Head of caudate nucleus (tissue), 42 donors: ENCODE measurements around the gene TTC23L.

ENCODE experiments used
- DNase-seq, 42 donors: peaks; one replicate each; pipeline versions ENCODE4 v3.0.0 to v3.0.0-alpha.2; 2020 to 2021; ENCODE audit warnings: mixed read lengths in 7 of 42
- intact Hi-C: fragments of 100-400 bp; cut with DNase I; formaldehyde crosslinking; loops from one replicate; pipeline ENCODE4 v1.15.0; 2022

TTC23L gene

GRCh38 chr5:34865091-34865490 lies 26.1 kb downstream of the TTC23L start:
- intact Hi-C loops: no loop called here
- no peak for DNase-seq

GRCh38 chr5:34866989-34867471 lies 28.1 kb downstream of the TTC23L start:
- peak in 31 of 42 donors; percentile 2 to 65 (median 29) for DNase-seq

GRCh38 chr5:34867660-34868059 lies 28.7 kb downstream of the TTC23L start:
- intact Hi-C loops: no loop called here
- no peak for DNase-seq

More at GRCh38 chr5:34866989-34867471, 28.1 kb downstream of the TTC23L start:
- intact Hi-C loops: no loop called here

- DNase-seq: peak in 2 of 42 donors; percentile 13 to 23
- intact Hi-C loops: no loop called here
These were observed 29.8 kb downstream of the TTC23L start for GRCh38 chr5:34868791-34869190.

- peak in 9 of 42 donors; percentile 8 to 65 (median 21) for DNase-seq
- intact Hi-C loops: no loop called here
These were observed 30.3 kb downstream of the TTC23L start for GRCh38 chr5:34869256-34869655.

- no peak for DNase-seq
- intact Hi-C loops: no loop called here
These were observed 31.4 kb downstream of the TTC23L start for GRCh38 chr5:34870382-34870781.

- intact Hi-C loops: no loop called here
- no peak for DNase-seq
These were observed 37.3 kb downstream of the TTC23L start for GRCh38 chr5:34876275-34876674.

- DNase-seq: no peak
- intact Hi-C loops: no loop called here
These were observed 42.3 kb downstream of the TTC23L start for GRCh38 chr5:34881246-34881645.

- intact Hi-C loops: no loop called here
- no peak for DNase-seq
These were observed 47.6 kb downstream of the TTC23L start for GRCh38 chr5:34886392-34887119.

- no peak for DNase-seq
- intact Hi-C loops: no loop called here
These were observed 50.4 kb downstream of the TTC23L start for GRCh38 chr5:34889394-34889793.

GRCh38 chr5:34891981-34892380 lies 53.0 kb downstream of the TTC23L start:
- no peak for DNase-seq
- intact Hi-C loops: loop anchor here (10.0 kb wide), 2 partner anchors 237 to 367 kb away; partner anchors contain the start of gene RAI14

- no peak for DNase-seq
- intact Hi-C loops: loop anchor here (10.0 kb wide), 2 partner anchors 238 to 368 kb away; partner anchors contain the start of gene RAI14
These were observed 53.5 kb downstream of the TTC23L start for GRCh38 chr5:34892414-34892813.

GRCh38 chr5:34894716-34895115 lies 55.8 kb downstream of the TTC23L start:
- intact Hi-C loops: loop anchor here (5.0 to 10.0 kb wide), 3 partner anchors 240 to 417 kb away; partner anchors contain the start of gene RAI14
- DNase-seq: no peak

GRCh38 chr5:34895641-34896419 lies 56.9 kb downstream of the TTC23L start:
- no peak for DNase-seq
- intact Hi-C loops: loop anchor here (5.0 to 10.0 kb wide), 3 partner anchors 241 to 419 kb away; partner anchors contain the start of gene RAI14

- intact Hi-C loops: loop anchor here (5.0 to 10.0 kb wide), 3 partner anchors 243 to 420 kb away; partner anchors contain the start of gene RAI14
- DNase-seq: no peak
These were observed 58.7 kb downstream of the TTC23L start for GRCh38 chr5:34897646-34898045.

GRCh38 chr5:34898258-34898895 lies 59.4 kb downstream of the TTC23L start:
- DNase-seq: peak; percentile 56 to 92 (median 81)
- intact Hi-C loops: loop anchor here (5.0 to 10.0 kb wide), 3 partner anchors 244 to 421 kb away; partner anchors contain the start of gene RAI14

- intact Hi-C loops: loop anchor here (5.0 to 10.0 kb wide), 3 partner anchors 244 to 422 kb away; partner anchors contain the start of gene RAI14
These were observed 60.1 kb downstream of the TTC23L start for GRCh38 chr5:34899066-34899465.

GRCh38 chr5:34900652-34901051 lies 61.7 kb downstream of the TTC23L start:
- intact Hi-C loops: no loop called here

More at GRCh38 chr5:34899066-34899465, 60.1 kb downstream of the TTC23L start:
- no peak for DNase-seq

GRCh38 chr5:34903260-34903659 lies 64.3 kb downstream of the TTC23L start:
- intact Hi-C loops: no loop called here
- DNase-seq: no peak

More at GRCh38 chr5:34900652-34901051, 61.7 kb downstream of the TTC23L start:
- DNase-seq: no peak
